Myocyte (in vitro differentiated cells): Measurements from ENCODE around the gene CACNA1D. TPM values are rescaled to one million over a fixed set of nuclear protein-coding genes. Genes with fewer than 3 reads are reported as not detected.

ENCODE experiments used
- DNase-seq: peaks from one replicate; pipeline ENCODE4 v3.0.0-alpha.2; 2012; ENCODE audit warnings: low read depth
- total RNA-seq: library from RNA; depleted of rRNA; stranded (reverse); fragments of >200 nt; gene quantifications from 2 replicates; pipeline ENCODE4 v1.2.3, GENCODE V29; 2014

CACNA1D gene
- total RNA-seq, 1 donor from 2014 or later, result not detected

- no peak for DNase-seq
These were observed 194.6 kb downstream of the CACNA1D start for GRCh38 chr3:53688989-53689388.

- DNase-seq, result no peak
These were observed 195.3 kb downstream of the CACNA1D start for GRCh38 chr3:53689681-53690080.

GRCh38 chr3:53690521-53690920, 196.1 kb downstream of the CACNA1D start:
- DNase-seq, result no peak

GRCh38 chr3:53691349-53691748, 196.9 kb downstream of the CACNA1D start:
- DNase-seq, result no peak

- no peak for DNase-seq
These were observed 197.5 kb downstream of the CACNA1D start for GRCh38 chr3:53691885-53692284.

GRCh38 chr3:53693451-53693850, 199.0 kb downstream of the CACNA1D start:
- DNase-seq, result no peak

- DNase-seq, result no peak
These were observed 199.6 kb downstream of the CACNA1D start for GRCh38 chr3:53694046-53694445.

- no peak for DNase-seq
These were observed 200.4 kb downstream of the CACNA1D start for GRCh38 chr3:53694666-53695323.

GRCh38 chr3:53695324-53695690, 200.9 kb downstream of the CACNA1D start:
- DNase-seq, result no peak

GRCh38 chr3:53696401-53697172, 202.2 kb downstream of the CACNA1D start:
- DNase-seq, result peak; percentile 63

- peak; percentile 19 for DNase-seq
These were observed 206.0 kb downstream of the CACNA1D start for GRCh38 chr3:53700441-53700840.

- peak; percentile 85 for DNase-seq
These were observed 208.5 kb downstream of the CACNA1D start for GRCh38 chr3:53702776-53703530.

- no peak for DNase-seq
These were observed 209.4 kb downstream of the CACNA1D start for GRCh38 chr3:53703630-53704362.

GRCh38 chr3:53704363-53704725, 209.9 kb downstream of the CACNA1D start:
- no peak for DNase-seq

- DNase-seq, result no peak
These were observed 210.8 kb downstream of the CACNA1D start for GRCh38 chr3:53705024-53705745.

- no peak for DNase-seq
These were observed 211.4 kb downstream of the CACNA1D start for GRCh38 chr3:53705774-53706173.

GRCh38 chr3:53707222-53707621, 212.8 kb downstream of the CACNA1D start:
- no peak for DNase-seq

- no peak for DNase-seq
These were observed 213.7 kb downstream of the CACNA1D start for GRCh38 chr3:53708001-53708621.

- DNase-seq, result no peak
These were observed 214.8 kb downstream of the CACNA1D start for GRCh38 chr3:53709256-53709655.
